ENCODE data around the gene MIPOL1. TPM values are rescaled to one million over a fixed set of nuclear protein-coding genes. Genes with fewer than 3 reads are reported as not detected.
"Not testable (repeated sequence)": the region's sequence is repeated elsewhere in the genome, so short reads cannot be mapped to it uniquely, and the experiment has no call there.

Gene MIPOL1
- total and polyA plus RNA-seq, 7 donors: 0.77 to 5.6 (median 5.1) TPM

DNA sequence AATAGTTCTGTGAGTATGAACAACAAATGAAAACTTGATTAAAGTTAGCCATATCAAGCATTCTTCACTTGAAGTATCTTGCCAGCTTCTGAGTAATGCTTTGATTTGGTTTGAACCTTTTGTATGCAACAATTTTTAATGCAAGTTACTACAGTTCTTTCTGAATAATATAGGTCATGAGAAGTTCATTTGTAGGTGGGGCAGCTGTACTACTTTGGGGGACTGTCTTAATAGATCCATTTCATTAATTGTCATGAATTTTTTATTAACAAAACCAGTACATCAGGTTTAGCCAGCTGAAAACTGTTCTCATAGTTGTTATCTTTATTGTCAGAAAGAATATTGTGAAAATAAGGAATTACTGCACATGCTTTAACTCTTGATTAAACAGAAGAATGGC lies 254.6 kb downstream of the MIPOL1 start:
- no peak for ATAC-seq
- TF ChIP-seq, protein P1, sequence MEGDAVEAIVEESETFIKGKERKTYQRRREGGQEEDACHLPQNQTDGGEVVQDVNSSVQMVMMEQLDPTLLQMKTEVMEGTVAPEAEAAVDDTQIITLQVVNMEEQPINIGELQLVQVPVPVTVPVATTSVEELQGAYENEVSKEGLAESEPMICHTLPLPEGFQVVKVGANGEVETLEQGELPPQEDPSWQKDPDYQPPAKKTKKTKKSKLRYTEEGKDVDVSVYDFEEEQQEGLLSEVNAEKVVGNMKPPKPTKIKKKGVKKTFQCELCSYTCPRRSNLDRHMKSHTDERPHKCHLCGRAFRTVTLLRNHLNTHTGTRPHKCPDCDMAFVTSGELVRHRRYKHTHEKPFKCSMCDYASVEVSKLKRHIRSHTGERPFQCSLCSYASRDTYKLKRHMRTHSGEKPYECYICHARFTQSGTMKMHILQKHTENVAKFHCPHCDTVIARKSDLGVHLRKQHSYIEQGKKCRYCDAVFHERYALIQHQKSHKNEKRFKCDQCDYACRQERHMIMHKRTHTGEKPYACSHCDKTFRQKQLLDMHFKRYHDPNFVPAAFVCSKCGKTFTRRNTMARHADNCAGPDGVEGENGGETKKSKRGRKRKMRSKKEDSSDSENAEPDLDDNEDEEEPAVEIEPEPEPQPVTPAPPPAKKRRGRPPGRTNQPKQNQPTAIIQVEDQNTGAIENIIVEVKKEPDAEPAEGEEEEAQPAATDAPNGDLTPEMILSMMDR (IDR thresholded peaks at IDR 0.05): no peak

DNA sequence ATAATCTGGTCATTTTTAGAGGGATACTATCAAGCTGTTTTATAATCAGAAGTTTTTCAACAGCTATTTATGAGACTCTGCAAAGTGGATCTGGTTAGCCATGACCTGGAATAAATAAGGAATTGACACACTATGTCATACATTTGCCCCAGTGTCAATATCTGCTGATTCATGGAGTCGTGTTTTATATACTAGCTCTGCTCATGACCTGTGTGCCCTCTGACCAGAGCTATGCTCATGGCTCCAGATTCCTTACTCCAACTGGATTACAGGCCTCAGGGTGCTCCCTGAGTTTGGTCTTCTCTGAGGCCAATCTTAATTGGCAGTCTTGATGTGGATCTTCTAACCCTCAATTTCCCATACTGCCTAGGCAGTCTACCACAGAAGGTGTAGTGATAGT lies 256.2 kb downstream of the MIPOL1 start:
- Histone ChIP-seq H3K9me3 (no peaks in the 10 kb centered on the region), H3K4me1 (no peaks in the 10 kb centered on the region), H3K4me3 (no peak overlapping the region), H3K36me3 (ENCODE audit: insufficient read depth in 1 of 2, low read depth in 1 of 2) (no peaks in the 10 kb centered on the region), H3K27ac (no peak overlapping the region), H3K27me3 (ENCODE audit: insufficient read depth in 3 of 3, low read length in 2 of 3) (no peaks in the 10 kb centered on the region)
- intact Hi-C loops (cut with DNase I): no loop called here
- TF ChIP-seq, protein P1 (IDR thresholded peaks at IDR 0.05): no peak
- ATAC-seq (no peak), DNase-seq (no peak)
- WGBS, 3 donors: 68 to 76% (median 71%) methylated on average over 1 of the region's 1 CpG

More for the DNA sequence above, 254.6 kb downstream of the MIPOL1 start:
- no peaks in the 10 kb centered on the region for H3K9me3 ChIP-seq
- intact Hi-C loops (cut with DNase I): no loop called here
- H3K4me3 ChIP-seq: no peak overlapping the region
- no peak for DNase-seq
- no peaks in the 10 kb centered on the region for H3K4me1 ChIP-seq
- H3K36me3 ChIP-seq (ENCODE audit: insufficient read depth in 1 of 2, low read depth in 1 of 2): no peaks in the 10 kb centered on the region
- H3K27me3 ChIP-seq (ENCODE audit: insufficient read depth in 3 of 3, low read length in 2 of 3): no peaks in the 10 kb centered on the region
- no peak overlapping the region for H3K27ac ChIP-seq

DNA sequence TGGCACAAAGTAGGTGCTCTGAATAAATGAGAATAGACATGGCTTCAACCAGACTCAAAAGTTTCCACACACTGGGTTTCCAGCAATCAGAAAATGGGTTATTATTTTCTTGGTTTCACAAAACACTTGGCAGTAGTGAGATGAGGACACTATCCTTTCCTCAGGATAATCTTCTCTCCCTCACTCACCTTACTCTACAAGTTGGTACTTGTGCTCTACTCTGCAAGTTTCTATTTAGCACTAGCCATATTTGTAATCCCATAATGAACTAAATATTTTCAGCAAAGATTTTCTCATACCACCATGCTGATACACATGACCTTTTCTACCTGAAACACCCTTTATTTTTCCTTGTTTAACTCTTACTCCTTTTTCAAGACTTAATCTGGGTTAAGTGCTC lies 259.6 kb downstream of the MIPOL1 start:
- ATAC-seq: no peak
- no peak overlapping the region for H3K4me3 ChIP-seq
- peaks cover 16% of the 10 kb centered on the region for H3K9me3 ChIP-seq
- no peaks in the 10 kb centered on the region for H3K36me3 ChIP-seq (ENCODE audit: insufficient read depth in 1 of 2, low read depth in 1 of 2)
- TF ChIP-seq, protein P1 (IDR thresholded peaks at IDR 0.05): no peak
- H3K4me1 ChIP-seq: no peaks in the 10 kb centered on the region
- no peaks in the 10 kb centered on the region for H3K27me3 ChIP-seq (ENCODE audit: insufficient read depth in 3 of 3, low read length in 2 of 3)
- H3K27ac ChIP-seq: no peak overlapping the region
- intact Hi-C loops (cut with DNase I): no loop called here
- no peak for DNase-seq

DNA sequence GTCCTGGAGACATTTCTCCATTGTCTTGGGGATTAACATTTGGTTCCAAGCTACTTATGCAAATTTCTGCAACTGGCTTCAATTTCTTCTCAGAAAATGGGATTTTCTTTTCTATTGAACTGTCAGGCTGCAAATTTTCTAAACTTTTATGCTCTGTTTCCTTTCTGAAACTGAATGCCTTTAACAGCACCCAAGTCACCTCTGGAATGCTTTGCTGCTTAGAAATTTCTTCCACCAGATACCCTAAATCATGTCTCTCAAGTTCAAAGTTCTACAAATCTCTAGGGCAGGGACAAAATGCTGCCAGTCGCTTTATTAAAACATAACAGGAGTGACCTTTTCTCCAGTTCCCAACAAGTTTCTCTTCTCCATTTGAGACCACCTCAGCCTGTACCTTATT lies 264.7 kb downstream of the MIPOL1 start:
- H3K36me3 ChIP-seq (ENCODE audit: insufficient read depth in 1 of 2, low read depth in 1 of 2); H3K27ac ChIP-seq; H3K4me1 ChIP-seq; ATAC-seq; H3K4me3 ChIP-seq; DNase-seq; intact Hi-C loops (cut with DNase I); H3K27me3 ChIP-seq (ENCODE audit: insufficient read depth in 3 of 3, low read length in 2 of 3): not testable (repeated sequence)
- H3K9me3 ChIP-seq: peaks cover 16% of the 10 kb centered on the region
- WGBS, 3 donors: 87 to 90% (median 88%) methylated on average over 1 of the region's 1 CpG

DNA sequence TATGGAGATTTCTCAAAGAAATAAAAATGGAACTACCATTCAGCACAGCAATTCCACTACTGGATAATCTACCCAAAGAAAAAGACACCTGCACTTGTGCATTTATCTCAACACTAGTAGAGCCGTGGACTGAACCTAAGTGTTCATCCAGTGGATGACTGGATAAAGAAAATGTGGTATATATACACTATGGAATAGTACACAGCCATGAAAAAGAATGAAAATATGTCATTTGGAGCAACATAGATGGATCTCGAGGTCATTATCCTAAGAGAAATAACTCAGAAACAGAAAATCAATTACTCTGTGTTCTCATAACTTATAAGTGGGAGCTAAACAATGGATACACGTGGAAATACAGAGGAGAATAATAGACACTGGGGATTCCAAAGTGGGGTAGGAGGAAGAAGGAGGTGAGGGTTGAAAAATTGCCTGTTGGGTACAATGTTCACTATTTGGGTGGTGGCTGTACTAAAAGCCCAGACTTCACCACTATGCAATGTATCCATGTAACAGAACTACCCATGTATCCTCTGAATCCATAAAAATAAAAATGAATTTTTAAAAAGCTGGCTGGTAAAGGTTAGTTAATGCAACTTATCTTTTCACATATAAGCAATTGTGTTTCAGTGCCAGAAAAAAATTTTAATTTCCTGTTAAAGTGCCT lies 266.6 kb downstream of the MIPOL1 start:
- no peaks in the 10 kb centered on the region for H3K27me3 ChIP-seq (ENCODE audit: insufficient read depth in 3 of 3, low read length in 2 of 3)
- DNase-seq (no peak), ATAC-seq (no peak)
- intact Hi-C loops (cut with DNase I): no loop called here
- H3K36me3 ChIP-seq (ENCODE audit: insufficient read depth in 1 of 2, low read depth in 1 of 2): no peaks in the 10 kb centered on the region
- TF ChIP-seq, protein P1 (IDR thresholded peaks at IDR 0.05): no peak
- WGBS, 3 donors: 92 to 96% (median 96%) methylated on average over 3 of the region's 3 CpGs
- H3K27ac ChIP-seq: no peak overlapping the region
- no peaks in the 10 kb centered on the region for H3K4me1 ChIP-seq
- no peak overlapping the region for H3K4me3 ChIP-seq
- peaks cover 16% of the 10 kb centered on the region for H3K9me3 ChIP-seq

Measured in psoas muscle (tissue), 8 donors.